ENCODE data around the gene ADD3. TPM values are rescaled to one million over a fixed set of nuclear protein-coding genes. Genes with fewer than 3 reads are reported as not detected.
A peak's percentile ranks its signal among the peaks of the same experiment; 100 is the strongest.

Gene ADD3
- total RNA-seq, 1 donor from 2014 or later, result 94.6 TPM

GRCh38 chr10:110081911-110082310 is 74.1 kb downstream of the ADD3 start:
- no peaks in the 10 kb centered on the region for H3K9me3 ChIP-seq
- peaks cover 71% of the 10 kb centered on the region for H3K4me1 ChIP-seq
- peak overlapping the region; percentile 56 for H3K27ac ChIP-seq
- ATAC-seq, result peak; percentile 49 to 60
- DNase-seq, result no peak
- H3K27me3 ChIP-seq (ENCODE audit: low read depth), result no peaks in the 10 kb centered on the region
- intact Hi-C loops (cut with DNase I), result no loop called here
- H3K4me3 ChIP-seq, result no peak overlapping the region
- H3K36me3 ChIP-seq, result no peaks in the 10 kb centered on the region
- TF ChIP-seq CTCF (IDR thresholded peaks at IDR 0.05), result no peak

GRCh38 chr10:110083884-110084283 is 76.1 kb downstream of the ADD3 start:
- no peak for DNase-seq
- Histone ChIP-seq H3K27ac (peak overlapping the region; percentile 19), H3K27me3 (ENCODE audit: low read depth) (no peaks in the 10 kb centered on the region), H3K4me3 (no peak overlapping the region), H3K4me1 (peaks cover 58% of the 10 kb centered on the region), H3K36me3 (no peaks in the 10 kb centered on the region), H3K9me3 (no peaks in the 10 kb centered on the region)
- peak; percentile 41 to 73 for ATAC-seq
- TF ChIP-seq CTCF (IDR thresholded peaks at IDR 0.05), result no peak
- intact Hi-C loops (cut with DNase I), result no loop called here

DNA sequence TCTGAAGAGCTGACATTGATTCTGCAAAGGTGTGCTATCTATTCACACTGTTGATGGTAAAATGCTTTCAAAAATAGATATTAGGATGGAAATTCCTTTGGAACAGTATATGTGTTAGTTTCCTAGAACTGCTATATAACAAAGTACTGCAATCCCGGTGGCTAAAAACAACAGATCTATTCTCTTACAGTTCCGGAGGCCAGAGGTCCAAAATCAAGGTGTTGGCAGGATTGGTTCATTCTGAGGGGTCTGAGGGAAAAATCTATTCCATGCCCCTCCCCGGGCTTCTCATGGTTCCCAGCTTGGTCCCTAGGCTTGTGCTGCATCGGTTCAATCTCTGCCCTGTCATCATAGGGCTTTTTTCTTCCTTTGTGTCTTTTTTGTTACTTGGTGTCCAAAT is 79.9 kb downstream of the ADD3 start:
- Histone ChIP-seq H3K9me3 (no peaks in the 10 kb centered on the region), H3K4me3 (no peak overlapping the region), H3K27ac (no peak overlapping the region), H3K27me3 (ENCODE audit: low read depth) (no peaks in the 10 kb centered on the region), H3K4me1 (peaks cover 32% of the 10 kb centered on the region), H3K36me3 (no peaks in the 10 kb centered on the region)
- intact Hi-C loops (cut with DNase I), result no loop called here
- TF ChIP-seq CTCF (IDR thresholded peaks at IDR 0.05), result no peak
- no peak for DNase-seq
- no peak for ATAC-seq

- no peak for DNase-seq
- intact Hi-C loops (cut with DNase I), result no loop called here
- H3K36me3 ChIP-seq, result no peaks in the 10 kb centered on the region
Measured at GRCh38 chr10:110088367-110089104, 80.8 kb downstream of the ADD3 start.

GRCh38 chr10:110091830-110092229 is 84.0 kb downstream of the ADD3 start:
- no peaks in the 10 kb centered on the region for H3K27me3 ChIP-seq (ENCODE audit: low read depth)
- intact Hi-C loops (cut with DNase I), result no loop called here
- DNase-seq, result no peak
- no peak overlapping the region for H3K4me3 ChIP-seq
- H3K36me3 ChIP-seq, result no peaks in the 10 kb centered on the region
- peaks cover 12% of the 10 kb centered on the region for H3K4me1 ChIP-seq
- no peaks in the 10 kb centered on the region for H3K9me3 ChIP-seq
- ATAC-seq, result no peak
- H3K27ac ChIP-seq, result no peak overlapping the region
- TF ChIP-seq CTCF (IDR thresholded peaks at IDR 0.05), result no peak

More at GRCh38 chr10:110088367-110089104, 80.8 kb downstream of the ADD3 start:
- Histone ChIP-seq H3K9me3 (no peaks in the 10 kb centered on the region), H3K27ac (no peak overlapping the region), H3K27me3 (ENCODE audit: low read depth) (no peaks in the 10 kb centered on the region), H3K4me1 (peaks cover 23% of the 10 kb centered on the region), H3K4me3 (no peak overlapping the region)
- no peak for TF ChIP-seq CTCF (IDR thresholded peaks at IDR 0.05)
- ATAC-seq, result no peak

Measured in lower lobe of right lung (tissue), 2 donors.